GM19035 (cell line): ENCODE measurements around the gene NANOG.
"Not testable (repeated sequence)": the region's sequence is repeated elsewhere in the genome, so short reads cannot be mapped to it uniquely, and the experiment has no call there.

Source experiments
- ATAC-seq: cut with Tn5 transposase; IDR thresholded peaks from one replicate; pipeline ENCODE4 v1.9.1; 2021; ENCODE audit not compliant: unreplicated experiment

Gene NANOG

DNA sequence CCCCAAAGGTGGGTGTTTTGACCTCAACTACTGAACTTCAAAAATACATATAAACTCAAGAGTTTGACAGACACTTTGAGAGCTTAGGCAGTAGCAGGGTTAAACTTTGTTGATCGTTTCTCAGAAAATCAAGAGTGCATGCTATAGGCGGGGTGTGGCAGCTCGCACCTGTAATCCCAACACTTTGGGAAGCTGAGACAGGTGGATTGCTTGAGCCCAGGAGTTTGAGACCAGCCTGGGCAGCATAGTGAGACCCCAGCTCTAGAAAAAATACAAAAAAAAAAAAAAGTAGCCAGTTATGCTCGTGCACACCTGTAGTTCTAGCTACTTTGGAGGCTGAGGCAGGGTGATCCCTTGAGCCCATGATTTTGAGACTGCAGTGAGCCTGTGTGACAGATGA lies 12.3 kb downstream of the NANOG start:
- no peak for ATAC-seq

GRCh38 chr12:7806319-7806718 lies 17.1 kb downstream of the NANOG start:
- not testable (repeated sequence) for ATAC-seq

GRCh38 chr12:7806863-7807487 lies 17.8 kb downstream of the NANOG start:
- ATAC-seq: no peak

GRCh38 chr12:7825754-7826153 lies 36.6 kb downstream of the NANOG start:
- not testable (repeated sequence) for ATAC-seq

DNA sequence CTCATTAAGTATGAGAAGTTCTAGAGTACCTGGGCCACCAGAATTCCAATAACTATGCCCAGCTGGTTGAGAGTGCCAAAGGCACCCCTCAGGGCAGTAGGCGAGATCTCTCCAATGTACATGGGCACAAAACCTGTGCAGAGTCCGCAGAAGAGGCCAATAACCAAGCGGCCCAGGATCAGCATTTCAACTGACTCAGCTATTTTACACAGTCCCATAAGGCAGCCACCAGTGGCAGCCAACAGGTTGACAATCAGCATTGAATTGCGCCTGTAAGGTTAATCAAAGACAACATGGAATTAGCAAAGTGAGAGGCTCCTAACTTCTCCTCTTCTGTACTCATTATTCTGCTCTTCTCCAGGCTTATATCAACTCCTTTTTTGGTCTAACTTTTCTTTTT lies 40.5 kb downstream of the NANOG start:
- ATAC-seq: not testable (repeated sequence)

GRCh38 chr12:7832059-7832696 lies 43.0 kb downstream of the NANOG start:
- no peak for ATAC-seq

- ATAC-seq: not testable (repeated sequence)
Measured at GRCh38 chr12:7833201-7833600, 44.0 kb downstream of the NANOG start.

- no peak for ATAC-seq
Measured at GRCh38 chr12:7833831-7834230, 44.6 kb downstream of the NANOG start.

DNA sequence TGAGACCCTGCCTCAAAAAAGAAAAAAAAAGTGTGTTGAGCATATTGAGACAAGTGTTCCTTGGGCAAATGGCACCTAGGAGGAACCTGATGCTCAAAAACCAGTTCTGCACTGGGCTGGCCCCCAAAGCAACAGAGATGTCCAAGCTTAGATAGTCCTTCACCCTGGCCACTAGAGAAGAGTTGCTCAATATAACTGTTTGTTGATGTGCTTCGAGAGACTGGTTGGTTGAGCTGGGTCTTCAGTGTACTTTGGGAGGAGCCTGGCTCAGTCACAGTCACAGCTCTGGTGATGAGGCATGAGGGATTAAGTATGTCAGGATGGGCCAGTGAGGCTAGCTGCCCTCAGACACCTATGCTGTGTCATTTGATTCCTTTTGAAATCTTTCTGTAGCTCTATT lies 45.5 kb downstream of the NANOG start:
- ATAC-seq: no peak

- no peak for ATAC-seq
Measured at GRCh38 chr12:7835116-7835515, 45.9 kb downstream of the NANOG start.

- ATAC-seq: no peak
Measured at GRCh38 chr12:7835766-7836165, 46.6 kb downstream of the NANOG start.

DNA sequence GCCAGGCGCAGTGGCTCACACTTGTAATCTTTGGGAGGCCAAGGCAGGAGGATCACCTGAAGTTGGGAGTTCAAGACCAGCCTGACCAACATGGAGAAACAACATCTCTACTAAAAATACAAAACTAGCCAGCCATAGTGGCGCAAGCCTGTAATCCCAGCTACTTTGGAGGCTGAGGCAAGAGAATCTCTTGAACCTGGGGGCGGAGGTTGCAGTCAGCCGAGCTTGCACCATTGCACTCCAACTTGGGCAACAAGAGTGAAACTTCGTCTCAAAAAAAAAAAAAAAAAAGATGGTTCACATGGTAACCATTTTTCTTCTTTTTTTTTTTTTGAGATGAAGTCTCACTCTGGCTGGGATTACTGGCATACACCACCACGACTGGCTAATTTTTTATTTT lies 48.2 kb downstream of the NANOG start:
- ATAC-seq: no peak

DNA sequence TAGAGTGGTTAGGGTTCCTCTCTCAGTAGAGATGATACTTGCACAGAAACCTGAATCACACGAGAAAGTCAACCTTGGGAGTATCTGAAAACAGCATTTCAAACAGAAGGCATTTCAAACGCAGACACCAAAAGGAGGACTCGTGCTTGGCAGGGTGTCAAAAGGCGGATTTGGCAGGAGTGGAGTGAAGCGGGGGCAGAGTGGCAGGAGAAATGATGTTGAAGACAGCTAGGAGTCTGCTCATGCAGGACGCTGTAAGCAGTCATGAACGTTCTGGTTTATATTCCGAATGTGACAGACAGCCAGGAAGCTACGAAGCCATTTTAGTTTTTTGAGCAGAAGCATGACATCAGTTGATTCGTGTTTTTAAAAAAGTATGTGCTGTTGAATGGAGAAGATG lies 50.0 kb downstream of the NANOG start:
- ATAC-seq: not testable (repeated sequence)

- not testable (repeated sequence) for ATAC-seq
Measured at GRCh38 chr12:7839848-7840247, 50.6 kb downstream of the NANOG start.

GRCh38 chr12:7842444-7842843 lies 53.2 kb downstream of the NANOG start:
- not testable (repeated sequence) for ATAC-seq

GRCh38 chr12:7843149-7843548 lies 53.9 kb downstream of the NANOG start:
- ATAC-seq: not testable (repeated sequence)

DNA sequence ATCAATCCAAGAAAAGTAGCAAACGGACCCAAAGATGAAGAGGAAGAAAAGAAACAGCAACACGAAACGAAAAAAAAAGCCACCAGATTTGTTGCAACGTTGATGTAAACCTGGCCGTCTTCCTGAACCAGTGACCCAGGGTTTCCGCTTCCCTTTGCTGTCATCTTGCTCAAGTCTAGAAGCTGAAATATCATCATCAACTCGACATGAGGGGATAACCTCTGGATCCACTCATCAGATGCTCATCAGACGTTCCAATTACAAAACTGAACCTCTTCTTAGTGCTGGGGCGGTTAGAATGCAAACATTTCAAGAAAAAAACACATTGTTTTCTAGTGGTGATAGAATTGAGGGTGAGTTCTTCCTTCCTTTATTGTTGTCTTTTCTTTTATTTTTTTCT lies 54.4 kb downstream of the NANOG start:
- ATAC-seq: not testable (repeated sequence)

- no peak for ATAC-seq
Measured at GRCh38 chr12:7844116-7844515, 54.9 kb downstream of the NANOG start.

GRCh38 chr12:7847226-7848097 lies 58.3 kb downstream of the NANOG start:
- ATAC-seq: not testable (repeated sequence)

- ATAC-seq: not testable (repeated sequence)
Measured at GRCh38 chr12:7848098-7848422, 58.9 kb downstream of the NANOG start.
